Esophagus squamous epithelium (tissue), 5 donors: Measurements from ENCODE around the gene MPIG6B. TPM values are rescaled to one million over a fixed set of nuclear protein-coding genes. Genes with fewer than 3 reads are reported as not detected.
"Not testable (repeated sequence)": the region's sequence is repeated elsewhere in the genome, so short reads cannot be mapped to it uniquely, and the experiment has no call there.

Source experiments
- DNase-seq: peaks from one replicate; lab custom pipeline; 2025; lab: John Stamatoyannopoulos, UW
- H3K27ac ChIP-seq, 4 donors: fragments of 200-600 bp; sonication (generic); one replicate each; pipeline ENCODE4 v1.5.1; 2016 to 2019; ENCODE audit warnings: mild to moderate bottlenecking in 1 of 4
- H3K27me3 ChIP-seq, 4 donors: fragments of 200-600 bp; sonication (generic); 1 replicate in 3 of 4; 2 replicates in 1 of 4; pipeline versions ENCODE4 v1.5.1 to v1.6.0; 2017 to 2021; ENCODE audit warnings: antibody characterized with exemption in 1 of 4
- H3K36me3 ChIP-seq, 3 donors: fragments of 200-600 bp; sonication (generic); one replicate each; pipeline ENCODE4 v1.5.1; 2016 to 2019
- H3K4me1 ChIP-seq, 3 donors: fragments of 200-600 bp; sonication (generic); one replicate each; pipeline ENCODE4 v1.5.1; 2017 to 2019
- H3K4me3 ChIP-seq, 4 donors: fragments of 200-600 bp; sonication (generic); 1 replicate in 3 of 4; 2 replicates in 1 of 4; pipeline ENCODE4 v1.5.1; 2016 to 2019; ENCODE audit warnings: mild to moderate bottlenecking in 2 of 4, moderate library complexity in 1 of 4
- H3K9me3 ChIP-seq, 3 donors: fragments of 200-600 bp; sonication (generic); one replicate each; pipeline ENCODE4 v1.5.1; 2016 to 2019
- CTCF ChIP-seq, 6 experiments: fragments of 450-650 bp in 4 of 6; fragments of 200-600 bp in 2 of 6; sonication (generic) in 2 of 6; IDR thresholded peaks; one replicate each; pipeline ENCODE4 v1.5.1; 2016 to 2019; ENCODE audit warnings: antibody characterized with exemption in 6 of 6, mild to moderate bottlenecking in 4 of 6, moderate library complexity in 4 of 6
- POLR2A ChIP-seq, 4 donors: fragments of 450-650 bp; IDR thresholded peaks; one replicate each; pipeline ENCODE4 v1.6.1; 2017; ENCODE audit warnings: antibody characterized with exemption in 4 of 4, mild to moderate bottlenecking in 4 of 4, moderate library complexity in 3 of 4
- WGBS, 2 donors: methylation state at CpG; one replicate each; pipeline ENCODE4 v1.1.5; 2018; 5-methylcytosine and 5-hydroxymethylcytosine counted together
- intact Hi-C: fragments of 100-400 bp; cut with DNase I; formaldehyde crosslinking; loops from one replicate; pipeline ENCODE4 v1.15.0; 2022
- total RNA-seq, 4 donors: library from RNA; depleted of rRNA; stranded (reverse); fragments of >200 nt; gene quantifications; one replicate each; pipeline ENCODE4 v1.1.0, GENCODE V29; 2016
- donor health status: DM: yes; HTN: yes; CAD: no.

Gene MPIG6B
- total RNA-seq, 4 donors from 2014 or later, result 0.12 to 1.4 (median 0.73) TPM

- peak in 4 of 6 experiments; percentile 25 to 42 (median 34) for TF ChIP-seq CTCF (IDR thresholded peaks at IDR 0.05)
- TF ChIP-seq POLR2A (IDR thresholded peaks at IDR 0.05), result peak in 3 of 4 donors; percentile 93 to 99 (median 98)
- 0 to 1% methylated on average over 24 to 42 of the region's 54 CpGs for WGBS, 2 donors
- Histone ChIP-seq H3K4me1 (peaks cover 14 to 43% (median 21%) of the 10 kb centered on the region in 3 donors), H3K36me3 (peaks cover 0 to 32% (median 4%) of the 10 kb centered on the region in 3 donors), H3K27ac (peak within 1 kb of the TSS; percentile 96 to 99 (median 99)), H3K4me3 (peak within 1 kb of the TSS; percentile 64 to 96 (median 81)), H3K9me3 (no peaks in the 10 kb centered on the region), H3K27me3 (no peaks in the 10 kb centered on the region)
- intact Hi-C loops, result no loop called here
- DNase-seq, result peak; percentile 88
Measured at GRCh38 chr6:31702819-31703716, 20.1 kb upstream of the MPIG6B start, which contains the start of gene ABHD16A. ABHD16A (minus strand) TSS chr6:31703324; CDS start chr6:31703281, 43 bp downstream.

GRCh38 chr6:31705931-31706330 lies 17.2 kb upstream of the MPIG6B start:
- H3K36me3 ChIP-seq, result peaks cover 0 to 4% (median 0%) of the 10 kb centered on the region in 3 donors
- no peak overlapping the region for H3K27ac ChIP-seq
- H3K27me3 ChIP-seq, result no peaks in the 10 kb centered on the region
- no peak for DNase-seq
- no peaks in the 10 kb centered on the region for H3K9me3 ChIP-seq
- WGBS, 2 donors, result 77 to 87% methylated on average over 5 of the region's 6 CpGs
- intact Hi-C loops, result no loop called here
- H3K4me1 ChIP-seq, result peaks cover 16 to 30% (median 20%) of the 10 kb centered on the region in 3 donors
- TF ChIP-seq POLR2A (IDR thresholded peaks at IDR 0.05) (no peak), CTCF (IDR thresholded peaks at IDR 0.05) (no peak)
- H3K4me3 ChIP-seq, result no peak overlapping the region

GRCh38 chr6:31706599-31706998 lies 16.6 kb upstream of the MPIG6B start, which contains the start of gene LY6G6F:
LY6G6F (plus strand) TSS chr6:31706866; CDS start chr6:31706907, 41 bp downstream.
- 63% methylated on average over 3 of the region's 3 CpGs; no CpG with 5 or more reads in 1 of the 2 donors for WGBS, 2 donors
- peaks cover 13 to 30% (median 20%) of the 10 kb centered on the region in 3 donors for H3K4me1 ChIP-seq
- intact Hi-C loops, result no loop called here

GRCh38 chr6:31707701-31708100 lies 15.5 kb upstream of the MPIG6B start:
- no peak overlapping the region for H3K27ac ChIP-seq
- H3K36me3 ChIP-seq, result no peaks in the 10 kb centered on the region
- no peaks in the 10 kb centered on the region for H3K27me3 ChIP-seq
- TF ChIP-seq POLR2A (IDR thresholded peaks at IDR 0.05) (no peak), CTCF (IDR thresholded peaks at IDR 0.05) (no peak)
- WGBS, 2 donors, result 85% methylated on average over 4 of the region's 10 CpGs; no CpG with 5 or more reads in 1 of the 2 donors
- DNase-seq, result no peak
- intact Hi-C loops, result no loop called here
- no peak overlapping the region for H3K4me3 ChIP-seq
- H3K4me1 ChIP-seq, result peaks cover 6 to 31% (median 21%) of the 10 kb centered on the region in 3 donors
- no peaks in the 10 kb centered on the region for H3K9me3 ChIP-seq

More at GRCh38 chr6:31706599-31706998, 16.6 kb upstream of the MPIG6B start, which contains the start of gene LY6G6F:
- H3K27ac ChIP-seq, result no peak within 1 kb of the TSS
- peaks cover 0 to under 1% (median 0%) of the 10 kb centered on the region in 3 donors for H3K36me3 ChIP-seq
- no peaks in the 10 kb centered on the region for H3K9me3 ChIP-seq
- TF ChIP-seq CTCF (IDR thresholded peaks at IDR 0.05) (no peak), POLR2A (IDR thresholded peaks at IDR 0.05) (no peak)
- H3K27me3 ChIP-seq, result no peaks in the 10 kb centered on the region
- DNase-seq, result no peak
- H3K4me3 ChIP-seq, result no peak within 1 kb of the TSS

GRCh38 chr6:31708224-31708623 lies 14.9 kb upstream of the MPIG6B start:
- intact Hi-C loops, result no loop called here
- Histone ChIP-seq H3K36me3 (no peaks in the 10 kb centered on the region), H3K4me3 (no peak overlapping the region), H3K9me3 (no peaks in the 10 kb centered on the region), H3K27me3 (no peaks in the 10 kb centered on the region), H3K27ac (no peak overlapping the region), H3K4me1 (peaks cover 6 to 37% (median 27%) of the 10 kb centered on the region in 3 donors)
- no peak for TF ChIP-seq CTCF (IDR thresholded peaks at IDR 0.05)
- no peak for TF ChIP-seq POLR2A (IDR thresholded peaks at IDR 0.05)
- 83 to 100% methylated on average over 3 of the region's 3 CpGs for WGBS, 2 donors
- DNase-seq, result no peak

- H3K27ac ChIP-seq, H3K9me3 ChIP-seq, H3K27me3 ChIP-seq, DNase-seq, H3K4me3 ChIP-seq, intact Hi-C loops, H3K36me3 ChIP-seq: not testable (repeated sequence)
- H3K4me1 ChIP-seq, result peaks cover 6 to 37% (median 32%) of the 10 kb centered on the region in 3 donors
- WGBS, 2 donors, result 84 to 89% methylated on average over 10 to 11 of the region's 11 CpGs
Measured at GRCh38 chr6:31709157-31709556, 14.0 kb upstream of the MPIG6B start.
